GM12878 (cell line): ENCODE results near the gene NOS1AP. TPM values are rescaled to one million over a fixed set of nuclear protein-coding genes. Genes with fewer than 3 reads are reported as not detected.

Experiments used
- BHLHE40 ChIP-seq, 2 experiments: fragments of 450-650 bp in 1 of 2; IDR thresholded peaks; 2 replicates each; pipeline ENCODE4 v1.6.1; 2011 to 2017; ENCODE audit warnings: low read depth in 2 of 2, borderline replicate concordance in 1 of 2, improper control_type of control experiment in 1 of 2, low read length in 1 of 2, mild to moderate bottlenecking in 1 of 2
- CREM ChIP-seq: IDR thresholded peaks from 2 replicates; pipeline ENCODE4 v1.6.1; 2014; ENCODE audit warnings: antibody characterized with exemption, low read depth
- SIN3A ChIP-seq: IDR thresholded peaks from 2 replicates; pipeline ENCODE4 v1.6.1; 2012; ENCODE audit warnings: low read depth, low read length, improper control_type of control experiment
- polyA plus RNA-seq, 11 experiments: library from polyadenylated mRNA; depleted of rRNA in 4 of 11; unstranded in 6 of 11; stranded (reverse) in 5 of 11; fragments of >200 nt; fragmentation: Nextera tagmentation in 4 of 11; fragmentation: Illumina TruSeq in 1 of 11; extraction: Ambion mirVana in 4 of 11; extraction: Trizol in 1 of 11; gene quantifications; 1 replicate in 1 of 11; 2 replicates in 10 of 11; pipeline versions ENCODE4 v1.2.1 to v1.2.3, GENCODE V29; 2011 to 2016; ENCODE audit warnings: inconsistent platforms in 2 of 11, missing spikeins in 2 of 11, low read depth in 1 of 11
- total RNA-seq, 4 experiments: library from RNA; depleted of rRNA in 3 of 4; stranded (reverse); fragments of >200 nt in 3 of 4; fragmentation: Illumina TruSeq in 1 of 4; extraction: Trizol in 1 of 4; gene quantifications; 2 replicates each; pipeline versions ENCODE4 v1.2.1 to v1.2.3, GENCODE V29; 2013 to 2021
- TF ChIP-seq, protein P1 (sequence below): fragments of 150-350 bp; IDR thresholded peaks from 2 replicates; pipeline ENCODE4 v1.6.1; 2014; ENCODE audit warnings: mild to moderate bottlenecking, low read depth, low read length
- TF ChIP-seq, protein P2 (sequence below): fragments of 450-650 bp; IDR thresholded peaks from 2 replicates; pipeline ENCODE4 v1.6.1; 2016; ENCODE audit warnings: mild to moderate bottlenecking, moderate library complexity, borderline replicate concordance
- TF ChIP-seq, protein P3 (sequence below): fragments of 450-650 bp; IDR thresholded peaks from 2 replicates; pipeline ENCODE4 v1.6.1; 2017; ENCODE audit warnings: borderline replicate concordance

Gene NOS1AP
- total and polyA plus RNA-seq, 10 of the 15 experiments (the other 5 are each of a cell fraction or from before 2014, with no cell fraction given) = 0.03 to 0.15 TPM; not detected in 8

DNA sequence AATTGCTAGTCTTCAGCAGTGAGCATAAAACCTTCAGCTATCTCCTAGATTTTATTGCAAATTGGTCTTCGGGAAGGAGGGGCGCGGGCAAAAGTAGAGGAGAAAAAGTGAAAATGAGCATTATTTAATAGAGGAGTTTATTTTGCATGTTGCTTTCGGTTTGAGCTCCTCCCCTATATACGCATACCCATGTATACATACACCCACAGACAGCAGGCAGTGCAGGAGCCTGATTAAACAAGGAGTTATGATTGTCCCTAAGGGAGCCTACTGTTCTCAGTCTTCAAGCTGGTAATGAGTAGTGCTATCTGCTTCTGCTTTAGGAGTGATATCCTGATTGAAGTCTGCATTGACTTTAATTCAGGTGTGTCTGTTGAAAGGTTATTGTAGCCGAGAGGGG, 173.3 kb downstream of the NOS1AP start (continued):
- TF ChIP-seq, protein P1, sequence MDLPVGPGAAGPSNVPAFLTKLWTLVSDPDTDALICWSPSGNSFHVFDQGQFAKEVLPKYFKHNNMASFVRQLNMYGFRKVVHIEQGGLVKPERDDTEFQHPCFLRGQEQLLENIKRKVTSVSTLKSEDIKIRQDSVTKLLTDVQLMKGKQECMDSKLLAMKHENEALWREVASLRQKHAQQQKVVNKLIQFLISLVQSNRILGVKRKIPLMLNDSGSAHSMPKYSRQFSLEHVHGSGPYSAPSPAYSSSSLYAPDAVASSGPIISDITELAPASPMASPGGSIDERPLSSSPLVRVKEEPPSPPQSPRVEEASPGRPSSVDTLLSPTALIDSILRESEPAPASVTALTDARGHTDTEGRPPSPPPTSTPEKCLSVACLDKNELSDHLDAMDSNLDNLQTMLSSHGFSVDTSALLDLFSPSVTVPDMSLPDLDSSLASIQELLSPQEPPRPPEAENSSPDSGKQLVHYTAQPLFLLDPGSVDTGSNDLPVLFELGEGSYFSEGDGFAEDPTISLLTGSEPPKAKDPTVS = no peak
- TF ChIP-seq BHLHE40 (IDR thresholded peaks at IDR 0.05; ENCODE audit: borderline replicate concordance in 1 of 2, low read depth in 2 of 2, low read length in 1 of 2) = no peak
- TF ChIP-seq CREM = no peak
- TF ChIP-seq SIN3A = no peak
- TF ChIP-seq, protein P2, sequence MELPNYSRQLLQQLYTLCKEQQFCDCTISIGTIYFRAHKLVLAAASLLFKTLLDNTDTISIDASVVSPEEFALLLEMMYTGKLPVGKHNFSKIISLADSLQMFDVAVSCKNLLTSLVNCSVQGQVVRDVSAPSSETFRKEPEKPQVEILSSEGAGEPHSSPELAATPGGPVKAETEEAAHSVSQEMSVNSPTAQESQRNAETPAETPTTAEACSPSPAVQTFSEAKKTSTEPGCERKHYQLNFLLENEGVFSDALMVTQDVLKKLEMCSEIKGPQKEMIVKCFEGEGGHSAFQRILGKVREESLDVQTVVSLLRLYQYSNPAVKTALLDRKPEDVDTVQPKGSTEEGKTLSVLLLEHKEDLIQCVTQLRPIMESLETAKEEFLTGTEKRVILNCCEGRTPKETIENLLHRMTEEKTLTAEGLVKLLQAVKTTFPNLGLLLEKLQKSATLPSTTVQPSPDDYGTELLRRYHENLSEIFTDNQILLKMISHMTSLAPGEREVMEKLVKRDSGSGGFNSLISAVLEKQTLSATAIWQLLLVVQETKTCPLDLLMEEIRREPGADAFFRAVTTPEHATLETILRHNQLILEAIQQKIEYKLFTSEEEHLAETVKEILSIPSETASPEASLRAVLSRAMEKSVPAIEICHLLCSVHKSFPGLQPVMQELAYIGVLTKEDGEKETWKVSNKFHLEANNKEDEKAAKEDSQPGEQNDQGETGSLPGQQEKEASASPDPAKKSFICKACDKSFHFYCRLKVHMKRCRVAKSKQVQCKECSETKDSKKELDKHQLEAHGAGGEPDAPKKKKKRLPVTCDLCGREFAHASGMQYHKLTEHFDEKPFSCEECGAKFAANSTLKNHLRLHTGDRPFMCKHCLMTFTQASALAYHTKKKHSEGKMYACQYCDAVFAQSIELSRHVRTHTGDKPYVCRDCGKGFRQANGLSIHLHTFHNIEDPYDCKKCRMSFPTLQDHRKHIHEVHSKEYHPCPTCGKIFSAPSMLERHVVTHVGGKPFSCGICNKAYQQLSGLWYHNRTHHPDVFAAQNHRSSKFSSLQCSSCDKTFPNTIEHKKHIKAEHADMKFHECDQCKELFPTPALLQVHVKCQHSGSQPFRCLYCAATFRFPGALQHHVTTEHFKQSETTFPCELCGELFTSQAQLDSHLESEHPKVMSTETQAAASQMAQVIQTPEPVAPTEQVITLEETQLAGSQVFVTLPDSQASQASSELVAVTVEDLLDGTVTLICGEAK = no peak
- TF ChIP-seq, protein P3, sequence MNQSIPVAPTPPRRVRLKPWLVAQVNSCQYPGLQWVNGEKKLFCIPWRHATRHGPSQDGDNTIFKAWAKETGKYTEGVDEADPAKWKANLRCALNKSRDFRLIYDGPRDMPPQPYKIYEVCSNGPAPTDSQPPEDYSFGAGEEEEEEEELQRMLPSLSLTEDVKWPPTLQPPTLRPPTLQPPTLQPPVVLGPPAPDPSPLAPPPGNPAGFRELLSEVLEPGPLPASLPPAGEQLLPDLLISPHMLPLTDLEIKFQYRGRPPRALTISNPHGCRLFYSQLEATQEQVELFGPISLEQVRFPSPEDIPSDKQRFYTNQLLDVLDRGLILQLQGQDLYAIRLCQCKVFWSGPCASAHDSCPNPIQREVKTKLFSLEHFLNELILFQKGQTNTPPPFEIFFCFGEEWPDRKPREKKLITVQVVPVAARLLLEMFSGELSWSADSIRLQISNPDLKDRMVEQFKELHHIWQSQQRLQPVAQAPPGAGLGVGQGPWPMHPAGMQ = no peak
